Esophagus muscularis mucosa (tissue), 3 donors: Measurements from ENCODE around the gene CHERP.

Experiments used
- CTCF ChIP-seq, 3 experiments: fragments of 200-600 bp in 2 of 3; fragments of 450-650 bp in 1 of 3; sonication (generic) in 2 of 3; IDR thresholded peaks; one replicate each; pipeline ENCODE4 v1.5.1; 2017 to 2019; ENCODE audit warnings: antibody characterized with exemption in 3 of 3, mild to moderate bottlenecking in 2 of 3, moderate library complexity in 1 of 3
- POLR2A ChIP-seq: fragments of 450-650 bp; IDR thresholded peaks from one replicate; pipeline ENCODE4 v1.6.1; 2017; ENCODE audit warnings: antibody characterized with exemption, moderate library complexity, mild to moderate bottlenecking, low read depth
- POLR2AphosphoS5 ChIP-seq, 2 donors: sonication (generic); formaldehyde crosslinking; IDR thresholded peaks; one replicate each; pipeline ENCODE4 v1.6.1; 2017; ENCODE audit warnings: antibody characterized with exemption in 2 of 2

GRCh38 chr19:16516923-16517610, 25.2 kb downstream of the CHERP start:
- no peak for TF ChIP-seq CTCF (IDR thresholded peaks at IDR 0.05)
- TF ChIP-seq POLR2AphosphoS5 (IDR thresholded peaks at IDR 0.05): no peak
- no peak for TF ChIP-seq POLR2A
